Measurements from ENCODE around the gene BTBD2.
"Not testable (repeated sequence)": the region's sequence is repeated elsewhere in the genome, so short reads cannot be mapped to it uniquely, and the experiment has no call there.

Gene BTBD2

DNA sequence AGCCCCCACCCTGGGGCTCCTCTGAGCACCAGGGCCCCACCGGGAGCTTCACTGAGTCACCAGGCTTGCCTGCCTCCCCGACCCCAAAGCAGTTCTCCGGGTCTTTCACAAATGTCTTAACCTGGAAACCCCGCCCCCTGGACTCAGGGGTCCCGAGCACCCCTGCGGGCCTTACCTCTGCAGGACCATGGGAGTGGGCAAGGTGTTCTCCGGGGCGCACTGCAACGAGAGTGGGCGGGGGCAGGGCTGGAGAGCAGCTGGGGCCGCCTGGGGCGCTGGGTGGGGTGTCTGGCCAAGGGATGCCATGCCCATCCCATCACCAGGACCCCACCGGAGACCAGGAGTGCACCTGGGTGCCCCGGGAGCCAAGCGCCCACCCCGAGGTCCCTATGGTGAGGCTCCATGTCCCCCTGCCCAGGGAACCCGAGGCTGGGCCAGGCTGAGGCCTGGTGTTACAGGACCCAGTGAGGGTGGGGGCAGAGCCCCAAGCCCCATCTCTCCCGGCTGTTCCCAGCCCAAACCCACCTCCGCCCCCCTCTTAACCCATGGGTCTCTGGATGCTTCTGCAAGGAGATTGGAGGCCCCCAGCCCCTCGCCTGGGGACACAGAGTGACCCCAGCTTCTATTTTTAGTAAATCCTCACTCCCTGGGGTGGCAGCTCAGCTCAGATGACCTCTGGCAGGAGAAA is 24.6 kb upstream of the BTBD2 start:
- DNase-seq (ENCODE audit: low read depth, low spot score), result no peak

GRCh38 chr19:2039089-2039958 is 23.8 kb upstream of the BTBD2 start:
- DNase-seq (ENCODE audit: low read depth, low spot score), result no peak

GRCh38 chr19:2038284-2039088 is 23.0 kb upstream of the BTBD2 start:
- no peak for DNase-seq (ENCODE audit: low read depth, low spot score)

DNA sequence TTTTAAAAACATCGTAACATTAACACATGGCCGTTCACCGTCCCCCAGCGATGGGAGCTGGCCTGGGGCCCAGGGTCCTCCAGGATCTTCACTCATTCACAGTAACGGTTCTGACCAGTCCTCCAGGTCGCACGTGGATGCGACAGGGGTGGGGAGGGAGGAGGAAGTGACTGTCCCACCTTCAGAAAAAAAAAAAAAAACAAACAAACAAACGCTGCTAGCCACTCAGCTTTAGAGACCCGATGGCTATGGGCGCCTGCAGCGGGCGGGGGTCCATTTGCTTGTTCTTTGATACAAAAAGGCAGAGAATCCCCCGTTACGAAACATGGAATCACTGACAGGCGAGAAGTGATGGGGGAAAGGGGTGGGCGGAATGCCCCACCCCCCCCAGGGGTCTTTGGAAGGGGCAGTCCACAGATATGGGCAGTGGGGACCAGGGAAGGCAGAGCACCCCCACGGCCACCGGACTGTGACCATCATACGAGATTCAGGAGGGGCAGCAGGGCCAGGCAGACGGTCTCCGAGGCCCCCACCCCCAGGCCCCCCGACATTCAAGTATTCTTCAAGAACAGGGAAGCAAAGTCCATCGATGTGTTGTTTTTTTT is 22.2 kb upstream of the BTBD2 start:
- DNase-seq (ENCODE audit: low read depth, low spot score), result no peak

- DNase-seq (ENCODE audit: low read depth, low spot score), result no peak
Observed at GRCh38 chr19:2036424-2036823, 20.9 kb upstream of the BTBD2 start.

DNA sequence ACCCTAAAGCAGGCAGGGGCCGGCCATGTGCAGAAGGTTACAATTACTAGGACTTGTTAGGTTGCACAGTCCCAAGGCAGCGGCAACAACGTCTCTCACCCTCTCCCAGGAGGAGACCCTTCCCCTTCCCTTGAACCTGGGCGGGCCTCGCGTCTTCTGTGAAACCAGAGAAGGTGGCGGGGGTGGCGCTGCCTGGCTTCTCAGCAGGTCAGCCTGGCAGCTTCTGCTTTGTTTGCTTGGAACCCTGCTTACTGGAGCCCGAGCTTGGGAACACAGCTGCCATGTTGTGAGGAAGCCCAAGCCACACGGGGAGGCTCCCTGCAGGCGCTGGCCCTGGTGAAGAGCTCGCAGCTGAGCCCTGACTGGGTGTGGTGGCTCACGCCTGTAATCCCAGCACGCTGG is 20.1 kb upstream of the BTBD2 start:
- DNase-seq (ENCODE audit: low read depth, low spot score), result no peak

- no peak for DNase-seq (ENCODE audit: low read depth, low spot score)
Observed at GRCh38 chr19:2034729-2035589, 19.4 kb upstream of the BTBD2 start.

DNA sequence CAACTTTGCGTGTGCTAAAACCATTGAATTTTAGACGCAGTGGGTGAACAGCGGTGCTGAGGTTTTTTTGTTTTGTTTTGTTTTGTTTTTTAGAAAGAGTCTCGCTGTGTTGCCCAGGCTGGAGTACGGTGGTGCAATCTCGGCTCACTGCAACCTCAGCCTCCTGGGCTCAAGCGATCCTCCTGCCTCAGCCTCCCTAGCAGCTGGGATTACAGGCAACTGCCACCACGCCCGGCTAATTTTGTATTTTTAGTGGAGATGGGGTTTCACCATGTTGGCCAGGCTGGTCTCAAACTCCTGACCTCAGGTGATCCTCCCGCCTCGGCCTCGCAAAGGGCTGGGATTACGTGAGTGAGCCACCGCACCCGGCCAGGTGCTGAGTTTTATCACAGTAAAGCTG is 18.7 kb upstream of the BTBD2 start:
- DNase-seq (ENCODE audit: low read depth, low spot score), result not testable (repeated sequence)

- DNase-seq (ENCODE audit: low read depth, low spot score), result no peak
Observed at GRCh38 chr19:2033825-2034159, 18.3 kb upstream of the BTBD2 start.

GRCh38 chr19:2033115-2033824 is 17.8 kb upstream of the BTBD2 start:
- no peak for DNase-seq (ENCODE audit: low read depth, low spot score)

- DNase-seq (ENCODE audit: low read depth, low spot score), result no peak
Observed at GRCh38 chr19:2032296-2032941, 16.9 kb upstream of the BTBD2 start.

DNA sequence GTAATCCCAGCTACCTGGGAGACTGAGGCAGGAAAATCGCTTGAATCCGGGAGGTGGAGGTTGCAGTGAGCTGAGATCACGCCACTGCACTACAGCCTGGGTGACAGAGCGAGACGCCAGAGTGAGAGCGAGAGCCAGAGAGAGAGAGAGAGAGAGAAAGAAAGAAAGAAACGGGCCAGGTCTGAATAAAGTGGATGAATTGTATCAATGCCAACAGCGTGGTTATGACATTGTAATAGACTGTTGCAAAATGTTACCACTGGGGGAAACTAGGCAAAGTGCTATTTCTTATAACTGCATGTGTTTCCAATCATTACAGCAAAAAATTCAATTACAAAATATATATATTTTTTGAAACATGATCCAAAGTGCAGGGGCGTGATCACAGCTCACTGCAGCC is 11.8 kb upstream of the BTBD2 start:
- no peak for DNase-seq (ENCODE audit: low read depth, low spot score)

DNA sequence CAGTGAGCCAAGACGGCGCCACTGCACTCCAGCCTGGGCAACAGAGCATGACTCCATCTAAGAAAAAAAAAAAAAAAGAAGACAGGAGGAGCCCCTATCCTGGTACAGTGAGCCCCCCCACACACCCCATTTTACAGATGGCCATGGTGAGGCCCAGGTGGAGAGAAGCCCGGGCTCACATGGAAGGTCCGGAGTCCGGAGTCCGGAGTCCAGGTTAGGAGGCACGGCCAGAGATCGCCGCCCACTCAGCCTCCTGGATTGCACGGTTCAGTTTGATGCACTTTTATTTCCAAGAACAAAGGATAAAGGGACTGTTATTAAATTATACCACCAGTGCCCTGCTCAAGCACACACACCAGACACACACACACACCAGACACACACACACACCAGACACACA is 11.3 kb upstream of the BTBD2 start:
- no peak for DNase-seq (ENCODE audit: low read depth, low spot score)

DNA sequence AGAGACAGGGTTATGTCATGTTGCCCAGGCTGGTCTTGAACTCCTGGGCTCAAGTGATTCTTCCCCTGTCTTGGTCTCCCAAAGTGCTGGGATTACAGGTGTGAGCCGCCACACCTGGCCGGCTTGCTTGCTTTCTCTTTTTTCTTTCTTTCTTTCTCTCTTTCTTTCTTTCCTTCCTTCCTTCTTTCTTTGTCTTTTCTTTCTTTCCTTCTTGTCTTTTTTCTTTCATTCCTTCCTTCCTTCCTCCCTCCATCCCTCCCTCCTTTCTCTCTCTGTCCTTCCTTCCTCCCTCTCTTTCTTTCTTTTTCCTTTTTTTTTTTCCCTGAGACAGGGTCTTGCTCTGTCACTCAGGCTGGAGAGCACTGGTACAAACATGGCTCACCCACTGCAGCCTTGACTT is 6.8 kb upstream of the BTBD2 start:
- no peak for DNase-seq (ENCODE audit: low read depth, low spot score)

- no peak for DNase-seq (ENCODE audit: low read depth, low spot score)
Observed at GRCh38 chr19:2021453-2022140, 6.1 kb upstream of the BTBD2 start.

DNA sequence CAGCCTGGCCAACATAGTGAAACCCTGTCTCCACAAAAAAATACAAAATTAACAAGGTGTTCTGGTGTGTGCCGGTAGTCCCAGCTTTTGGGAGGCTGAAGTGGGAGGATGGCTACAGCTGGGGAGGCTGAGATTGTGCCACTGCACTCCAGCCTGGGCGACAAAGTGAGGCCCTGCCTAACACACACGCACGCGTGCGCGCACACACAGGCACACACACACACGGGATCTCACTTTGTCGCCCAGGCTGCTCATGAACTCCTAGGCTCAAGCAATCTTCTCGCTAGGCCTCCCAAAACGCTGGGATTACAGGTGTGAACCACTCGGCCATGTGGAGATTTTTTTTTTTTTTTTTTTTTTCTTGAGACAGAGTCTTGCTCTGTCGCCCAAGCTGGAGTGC is 3.2 kb upstream of the BTBD2 start:
- DNase-seq (ENCODE audit: low read depth, low spot score), result no peak

- no peak for DNase-seq (ENCODE audit: low read depth, low spot score)
Observed at GRCh38 chr19:2016041-2016807, 710 bp upstream of the BTBD2 start.
